ENCODE measurements around the gene CCT3. TPM values are rescaled to one million over a fixed set of nuclear protein-coding genes. Genes with fewer than 3 reads are reported as not detected.

CCT3 gene
- polyA plus RNA-seq, 1 of the 3 experiments (the other 2 are of a cell fraction): 295 TPM

GRCh38 chr1:156366378-156367166 is 28.5 kb upstream of the CCT3 start:
- CTCF ChIA-PET: interaction anchor here (0.6 to 11.5 kb wide), 4 partner anchors 11 to 79 kb away, joined by 3 to 117 read pairs (median 4); no protein-coding TSS in a partner anchor
- 69% methylated on average over 5 of the region's 5 CpGs for WGBS (ENCODE audit: low lambda C conversion rate)
- DNase-seq: no peak
- POLR2A ChIA-PET: no interaction called here
- Histone ChIP-seq H4K20me1 (ENCODE audit: insufficient read depth) (no peaks in the 10 kb centered on the region), H3K9ac (no peak overlapping the region), H2AFZ (ENCODE audit: low read depth) (no peak overlapping the region), H3K79me2 (ENCODE audit: insufficient read depth) (no peaks in the 10 kb centered on the region), H3K36me3 (replicated peaks in 1 of 2; ENCODE audit: control insufficient read depth in 1 of 2, insufficient read depth in 2 of 2, low read length in 1 of 2) (no peaks in the 10 kb centered on the region), H3K9me2 (no peaks in the 10 kb centered on the region), H3K27me3 (ENCODE audit: insufficient read depth) (no peaks in the 10 kb centered on the region; the same call in 1 of the 2 replicates), H3K4me1 (ENCODE audit: control insufficient read depth in 1 of 2, insufficient read depth in 2 of 2, low read depth in 1 of 2, low read length in 1 of 2) (peaks cover 0 to 17% of the 10 kb centered on the region in 2 experiments; a peak in 1 of 4 replicates), H3K27ac (ENCODE audit: low read depth in 2 of 2, low read length in 1 of 2) (no peak overlapping the region), H3K4me2 (no peak overlapping the region), H3K4me3 (ENCODE audit: low read depth in 2 of 2, low read length in 1 of 2) (no peak overlapping the region), H3K9me3 (no peaks in the 10 kb centered on the region), H3F3A (replicated peaks; ENCODE audit: insufficient read depth) (no peaks in the 10 kb centered on the region)
- no peak for TF ChIP-seq MEF2A (IDR thresholded peaks at IDR 0.05; ENCODE audit: borderline replicate concordance, low read depth)
- no peak for TF ChIP-seq SMC3 (IDR thresholded peaks at IDR 0.05; ENCODE audit: low read depth, low read length)
- no peak for TF ChIP-seq IRF3 (IDR thresholded peaks at IDR 0.05; ENCODE audit: low read depth, low read length)
- TF ChIP-seq NFIC (IDR thresholded peaks at IDR 0.05; ENCODE audit: borderline replicate concordance): no peak
- TF ChIP-seq ZBTB33 (IDR thresholded peaks at IDR 0.05; ENCODE audit: borderline replicate concordance, low read depth): no peak
- no peak for TF ChIP-seq SIN3A (IDR thresholded peaks at IDR 0.05; ENCODE audit: borderline replicate concordance, low read depth, low read length)
- no peak for TF ChIP-seq RAD21 (IDR thresholded peaks at IDR 0.05; ENCODE audit: low read length)
- TF ChIP-seq NRF1 (IDR thresholded peaks at IDR 0.05; ENCODE audit: low read depth, low read length): no peak
- TF ChIP-seq RXRA (IDR thresholded peaks at IDR 0.05; ENCODE audit: borderline replicate concordance, low read depth): no peak
- no peak for TF ChIP-seq GABPA (IDR thresholded peaks at IDR 0.05; ENCODE audit: low read depth)
- no peak for TF ChIP-seq MXI1 (IDR thresholded peaks at IDR 0.05; ENCODE audit: low read depth, low read length)

- Histone ChIP-seq H3K36me3 (replicated peaks in 1 of 2; ENCODE audit: control insufficient read depth in 1 of 2, insufficient read depth in 2 of 2, low read length in 1 of 2) (no peaks in the 10 kb centered on the region), H3K9me2 (no peaks in the 10 kb centered on the region), H3K4me3 (ENCODE audit: low read depth in 2 of 2, low read length in 1 of 2) (no peak overlapping the region), H3K79me2 (ENCODE audit: insufficient read depth) (no peaks in the 10 kb centered on the region), H3K27me3 (ENCODE audit: insufficient read depth) (no peaks in the 10 kb centered on the region; the same call in 1 of the 2 replicates), H4K20me1 (ENCODE audit: insufficient read depth) (no peaks in the 10 kb centered on the region), H3K9ac (no peak overlapping the region), H3K9me3 (no peaks in the 10 kb centered on the region), H3K4me1 (ENCODE audit: control insufficient read depth in 1 of 2, insufficient read depth in 2 of 2, low read depth in 1 of 2, low read length in 1 of 2) (peaks cover 0 to 17% of the 10 kb centered on the region in 2 experiments; a peak in 1 of 4 replicates), H3K4me2 (no peak overlapping the region), H2AFZ (ENCODE audit: low read depth) (no peak overlapping the region), H3F3A (replicated peaks; ENCODE audit: insufficient read depth) (no peaks in the 10 kb centered on the region), H3K27ac (ENCODE audit: low read depth in 2 of 2, low read length in 1 of 2) (no peak overlapping the region)
- no peak for TF ChIP-seq EP300 (IDR thresholded peaks at IDR 0.05; ENCODE audit: borderline replicate concordance in 1 of 2, low read depth in 1 of 2, low read length in 1 of 2)
- TF ChIP-seq TAF1 (IDR thresholded peaks at IDR 0.05; ENCODE audit: borderline replicate concordance, low read depth, low read length): no peak
- TF ChIP-seq, protein P1, sequence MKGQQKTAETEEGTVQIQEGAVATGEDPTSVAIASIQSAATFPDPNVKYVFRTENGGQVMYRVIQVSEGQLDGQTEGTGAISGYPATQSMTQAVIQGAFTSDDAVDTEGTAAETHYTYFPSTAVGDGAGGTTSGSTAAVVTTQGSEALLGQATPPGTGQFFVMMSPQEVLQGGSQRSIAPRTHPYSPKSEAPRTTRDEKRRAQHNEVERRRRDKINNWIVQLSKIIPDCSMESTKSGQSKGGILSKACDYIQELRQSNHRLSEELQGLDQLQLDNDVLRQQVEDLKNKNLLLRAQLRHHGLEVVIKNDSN (IDR thresholded peaks at IDR 0.05; ENCODE audit: borderline replicate concordance, low read depth): no peak
- no peak for TF ChIP-seq CHD2 (IDR thresholded peaks at IDR 0.05; ENCODE audit: low read length, partially characterized antibody)
- no peak for TF ChIP-seq RXRA (IDR thresholded peaks at IDR 0.05; ENCODE audit: borderline replicate concordance, low read depth)
- POLR2A ChIA-PET: no interaction called here
- DNase-seq: no peak
- CTCF ChIA-PET: interaction anchor here (1.7 to 11.5 kb wide), 3 partner anchors 18 to 80 kb away, joined by 5 to 117 read pairs (median 6); no protein-coding TSS in a partner anchor
Observed at GRCh38 chr1:156365754-156366153, 27.7 kb upstream of the CCT3 start.
